Measurements from ENCODE around the gene AOC2.
"Not testable (repeated sequence)": the region's sequence is repeated elsewhere in the genome, so short reads cannot be mapped to it uniquely, and the experiment has no call there.

GRCh38 chr17:42899981-42900380, 55.6 kb downstream of the AOC2 start:
- not testable (repeated sequence) for TF ChIP-seq FOXK2 (IDR thresholded peaks at IDR 0.05); FOXM1 (IDR thresholded peaks at IDR 0.05; ENCODE audit: borderline replicate concordance); TARDBP (IDR thresholded peaks at IDR 0.05)

All from HEK293T (cell line).